ENCODE results near the gene F8.
"Not testable (repeated sequence)": the region's sequence is repeated elsewhere in the genome, so short reads cannot be mapped to it uniquely, and the experiment has no call there.

The F8 gene

DNA sequence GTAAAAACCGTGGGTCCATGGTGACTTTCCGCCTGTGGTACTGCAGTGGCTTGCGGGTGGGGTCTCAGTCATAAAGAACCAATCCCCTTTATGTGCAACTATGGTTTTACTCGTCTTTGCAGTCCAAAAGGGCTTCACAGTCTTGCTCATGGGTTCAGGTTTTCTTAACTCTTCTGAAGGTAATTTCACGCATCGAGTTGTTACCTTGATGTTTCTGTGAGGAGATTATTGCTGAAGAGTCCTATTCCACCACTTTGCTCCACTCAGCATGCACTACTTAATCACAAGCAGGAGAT is 41.5 kb downstream of the F8 start:
- no peak for DNase-seq (ENCODE audit: low spot score)

DNA sequence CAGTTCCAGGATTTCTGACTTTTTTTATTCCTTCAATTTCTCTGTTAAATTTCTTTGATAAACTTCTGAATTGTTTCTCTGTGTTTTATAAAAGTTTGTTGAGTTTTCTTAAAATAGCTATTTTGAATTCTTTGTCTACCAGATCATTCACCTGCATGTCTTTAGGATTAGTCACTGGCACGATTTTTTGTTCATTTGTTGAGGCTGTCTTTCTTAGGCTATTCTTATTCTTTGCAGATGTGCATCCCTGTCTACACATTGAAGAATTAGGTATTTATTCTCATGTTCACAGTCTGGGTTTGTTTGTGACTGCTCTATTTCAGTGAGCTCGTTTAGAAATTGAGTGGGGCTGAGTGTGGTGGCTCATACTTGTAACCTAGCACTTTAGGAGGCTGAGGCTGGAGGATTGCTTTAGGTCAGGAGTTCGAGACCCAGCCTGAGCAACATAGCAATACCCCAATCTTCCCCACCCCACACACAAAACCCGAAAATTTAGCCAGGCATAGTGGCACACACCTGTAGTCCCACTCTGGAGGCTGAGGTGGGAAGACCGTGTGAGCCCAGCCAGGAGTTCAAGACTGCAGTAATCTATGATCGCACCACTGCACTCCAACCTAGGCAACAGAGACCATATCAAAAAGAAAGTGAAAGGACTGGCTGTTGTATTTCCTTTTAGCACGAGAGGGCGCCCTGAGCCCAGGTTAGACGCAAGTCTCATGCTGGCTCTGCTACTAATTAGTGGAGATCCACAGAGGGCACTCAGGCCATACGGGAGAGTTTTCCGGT is 42.0 kb downstream of the F8 start:
- peak; percentile 70 for DNase-seq (ENCODE audit: low spot score)

DNA sequence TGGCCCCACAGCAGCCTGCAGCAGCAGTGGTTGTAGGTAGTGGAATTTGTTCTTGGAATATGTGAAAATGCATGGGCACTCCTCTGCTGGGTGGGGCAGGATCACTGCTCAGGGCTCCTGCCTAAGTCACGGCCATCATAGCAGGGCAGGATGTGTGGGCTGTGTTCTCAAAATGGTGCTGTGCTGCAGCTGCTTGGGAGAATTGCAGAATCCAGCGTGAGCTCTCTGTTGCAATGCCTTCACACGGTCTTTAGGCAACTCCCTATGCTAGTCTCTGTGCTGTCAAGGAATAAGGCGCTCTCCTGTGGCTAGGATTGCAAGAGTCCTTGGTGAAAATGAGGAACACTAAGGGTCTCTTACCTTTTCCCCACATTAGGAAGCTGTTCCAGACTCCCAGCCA is 42.9 kb downstream of the F8 start:
- no peak for DNase-seq (ENCODE audit: low spot score)

DNA sequence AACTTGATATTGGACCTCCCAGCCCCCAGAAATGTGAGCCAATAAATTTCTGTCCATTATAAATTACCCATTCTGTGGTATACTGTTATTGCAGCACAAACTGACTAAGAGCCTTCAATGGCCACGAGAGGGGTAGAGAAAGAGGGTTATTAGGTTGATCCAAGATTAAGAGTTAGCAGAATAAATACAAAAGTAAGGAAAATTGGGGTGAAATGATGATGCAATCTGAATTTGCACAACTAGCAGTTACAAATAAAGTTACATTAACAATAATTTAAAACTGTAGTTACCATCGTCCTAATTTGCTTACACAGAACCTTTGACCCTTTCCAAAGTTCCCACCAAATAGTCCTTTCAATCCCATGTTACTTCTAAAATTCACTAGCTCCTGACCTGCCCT is 54.2 kb downstream of the F8 start:
- DNase-seq (ENCODE audit: low spot score), result no peak

DNA sequence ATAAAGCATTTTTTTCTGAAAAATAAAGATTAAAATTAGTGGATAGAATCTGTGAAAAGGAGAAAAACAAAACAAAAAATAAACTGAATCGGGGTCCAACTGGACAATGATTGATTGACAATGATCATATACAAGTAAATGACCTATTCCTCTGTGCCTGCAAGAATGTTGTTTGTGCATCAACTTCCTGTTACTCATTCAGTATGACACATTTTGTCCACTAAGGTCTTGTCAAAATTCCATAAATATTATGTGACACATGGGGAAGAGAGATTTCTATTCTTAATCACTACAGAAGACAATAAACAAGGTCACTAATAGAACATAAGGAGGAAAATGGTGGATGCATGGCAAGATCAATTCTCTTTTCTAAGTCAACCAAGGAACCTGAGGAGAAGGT is 54.9 kb downstream of the F8 start:
- no peak for DNase-seq (ENCODE audit: low spot score)

DNA sequence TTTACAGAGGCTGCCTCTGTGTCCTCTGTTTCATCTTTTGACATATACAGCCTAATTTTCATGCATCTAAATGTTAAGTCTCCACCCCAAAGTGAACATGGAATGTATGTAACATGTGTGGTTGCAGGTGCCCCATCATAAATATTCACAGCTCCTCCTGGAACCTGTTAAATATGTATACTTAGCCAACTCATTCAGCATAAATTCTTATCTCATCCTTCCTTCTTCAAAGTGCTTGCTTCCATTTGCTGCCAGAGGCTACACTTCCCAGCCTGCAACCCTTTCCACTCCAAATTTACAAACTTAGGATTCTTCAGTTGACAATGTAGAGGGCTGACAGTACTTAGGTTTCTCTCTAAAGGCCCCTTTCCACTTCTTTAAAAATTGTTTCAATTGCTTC is 60.6 kb downstream of the F8 start:
- no peak for DNase-seq (ENCODE audit: low spot score)

DNA sequence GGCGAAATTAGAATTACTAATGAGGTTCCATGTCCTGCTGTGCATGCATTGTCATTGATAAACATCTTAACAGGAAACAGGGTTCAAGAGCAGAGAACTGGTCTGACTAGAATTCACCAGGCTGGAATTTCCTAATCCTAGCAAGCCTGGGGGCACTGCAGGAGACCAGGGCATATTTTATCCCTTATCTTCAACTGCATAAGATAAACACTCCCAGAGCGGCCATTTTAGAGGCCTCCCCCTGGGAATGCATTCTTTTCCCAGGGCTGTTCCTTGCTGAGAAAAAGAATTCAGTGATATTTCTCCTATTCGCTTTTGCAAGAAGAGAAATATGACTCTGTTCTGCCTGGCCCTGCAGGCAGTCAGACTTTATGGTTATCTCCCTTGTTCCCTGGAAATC is 66.7 kb downstream of the F8 start:
- not testable (repeated sequence) for DNase-seq (ENCODE audit: low spot score)

DNA sequence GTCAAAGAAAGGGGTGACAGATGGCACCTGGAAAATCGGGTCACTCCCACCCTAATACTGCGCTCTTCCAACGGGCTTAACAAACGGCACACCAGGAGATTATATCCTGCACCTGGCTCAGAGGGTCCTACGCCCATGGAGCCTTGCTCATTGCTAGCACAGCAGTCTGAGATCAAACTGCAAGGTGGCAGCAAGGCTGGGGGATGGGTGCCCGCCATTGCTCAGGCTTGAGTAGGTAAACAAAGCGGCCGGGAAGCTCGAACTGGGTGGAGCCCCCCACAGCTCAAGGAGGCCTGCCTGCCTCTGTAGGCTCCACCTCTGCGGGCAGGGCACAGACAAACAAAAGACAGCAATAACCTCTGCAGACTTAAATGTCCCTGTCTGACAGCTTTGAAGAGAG is 83.3 kb downstream of the F8 start:
- DNase-seq (ENCODE audit: low spot score), result not testable (repeated sequence)

DNA sequence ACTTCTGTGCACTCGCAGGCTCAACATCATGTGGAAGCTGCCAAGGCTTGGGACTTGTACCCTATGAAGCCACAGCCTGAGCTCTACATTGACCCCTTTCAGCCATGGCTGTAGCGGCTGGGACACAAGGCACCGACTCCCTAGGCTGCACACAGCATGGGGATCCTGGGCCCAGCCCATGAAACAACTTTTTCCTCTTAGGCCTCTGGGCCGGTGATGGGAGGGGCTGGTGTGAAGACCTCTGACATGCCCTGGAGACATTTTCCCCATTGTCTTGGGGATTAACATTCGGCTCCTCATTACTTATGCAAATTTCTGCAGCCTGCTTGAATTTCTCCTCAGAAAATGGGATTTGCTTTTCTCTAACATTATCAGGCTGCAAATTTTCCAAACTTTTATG is 97.8 kb downstream of the F8 start:
- not testable (repeated sequence) for DNase-seq (ENCODE audit: low spot score)

DNA sequence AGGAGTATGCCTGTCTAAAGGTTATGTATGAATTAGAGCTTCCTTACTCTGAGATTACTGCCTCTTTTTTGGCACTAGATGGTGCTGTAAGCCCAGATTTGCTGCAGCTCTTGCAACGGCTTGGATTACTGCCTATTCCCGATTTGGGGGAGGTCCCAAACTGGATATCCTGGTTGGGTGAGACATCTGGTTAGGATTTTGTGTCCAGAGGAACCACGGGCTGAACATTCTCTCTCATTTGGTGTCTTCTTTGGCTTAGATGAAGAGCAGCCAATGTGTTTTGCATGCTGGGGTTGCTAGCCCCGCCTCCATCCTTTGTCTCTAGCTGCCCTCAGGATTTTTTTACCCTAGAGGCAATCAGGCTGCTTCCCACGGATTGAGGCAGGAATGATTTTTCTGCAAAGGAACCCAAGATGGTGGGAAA is 104.5 kb downstream of the F8 start:
- peak; percentile 61 for DNase-seq (ENCODE audit: low spot score)

DNA sequence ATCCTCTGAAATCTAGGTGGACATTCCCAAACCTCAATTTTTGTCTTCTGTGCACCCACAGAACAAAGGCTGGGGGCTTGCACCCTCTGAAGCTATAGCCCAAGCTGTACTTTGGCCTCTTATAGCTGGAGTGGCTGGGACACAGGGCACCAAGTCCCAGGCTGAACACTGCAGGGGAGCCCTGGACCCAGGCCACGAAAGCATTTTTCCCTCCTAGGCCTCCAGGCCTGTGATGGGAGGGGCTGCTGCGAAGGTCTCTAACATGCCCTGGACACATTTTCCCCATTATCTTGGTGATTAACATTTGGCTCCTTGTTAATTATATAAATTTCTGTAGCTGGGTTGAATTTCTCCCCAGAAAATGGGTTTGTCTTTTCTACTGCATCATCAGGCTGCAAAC is 108.5 kb downstream of the F8 start:
- DNase-seq (ENCODE audit: low spot score), result no peak

DNA sequence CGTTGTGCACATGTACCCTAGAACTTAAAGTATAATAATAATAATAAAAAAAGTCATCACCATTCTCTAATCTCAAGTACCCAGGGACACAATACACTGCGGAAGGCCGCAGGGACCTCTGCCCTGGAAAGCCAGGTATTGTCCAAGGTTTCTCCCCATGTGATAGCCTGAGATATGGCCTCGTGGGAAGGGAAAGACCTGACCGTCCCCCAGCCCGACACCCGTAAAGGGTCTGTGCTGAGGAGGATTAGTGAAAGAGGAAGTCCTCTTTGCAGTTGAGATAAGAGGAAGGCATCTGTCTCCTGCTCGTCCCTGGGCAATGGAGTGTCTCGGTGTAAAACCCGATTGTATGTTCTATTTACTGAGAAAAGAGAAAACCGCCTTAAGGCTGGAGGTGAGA is 112.0 kb downstream of the F8 start:
- not testable (repeated sequence) for DNase-seq (ENCODE audit: low spot score)

DNA sequence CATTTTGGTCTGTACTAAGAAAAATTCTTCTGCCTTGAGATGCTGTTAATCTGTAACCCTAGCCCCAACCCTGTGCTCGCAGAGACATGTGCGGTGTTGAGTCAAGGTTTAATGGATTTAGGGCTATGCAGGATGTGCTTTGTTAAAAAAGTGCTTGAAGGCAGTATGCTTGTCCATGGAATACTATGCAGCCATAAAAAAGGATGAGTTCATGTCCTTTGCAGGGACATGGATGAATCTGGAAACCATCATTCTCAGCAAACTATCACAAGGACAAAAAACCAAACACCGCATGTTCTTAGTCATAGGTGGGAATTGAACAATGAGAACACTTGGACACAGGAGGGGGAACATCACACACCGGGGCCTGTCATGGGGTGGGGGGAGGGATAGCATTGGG is 112.5 kb downstream of the F8 start:
- DNase-seq (ENCODE audit: low spot score), result not testable (repeated sequence)

DNA sequence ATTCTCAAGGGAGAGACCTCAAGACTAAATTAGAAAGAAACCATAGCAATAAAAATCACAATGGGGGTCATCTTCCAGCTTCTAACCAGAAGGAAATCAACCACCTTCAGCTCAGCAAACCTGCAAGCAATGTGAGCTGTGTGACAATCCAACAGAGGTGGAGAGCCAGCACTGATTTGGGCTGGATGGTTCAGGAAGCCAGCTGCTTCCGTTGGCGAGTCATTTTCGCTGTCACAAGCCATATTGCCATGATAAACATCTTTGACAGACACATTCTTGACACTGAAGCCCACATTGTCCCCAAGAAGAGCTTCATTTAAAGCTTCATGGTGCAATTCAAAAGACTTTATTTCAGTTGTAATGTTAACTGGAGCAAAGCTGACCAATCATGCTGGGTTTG is 113.7 kb downstream of the F8 start:
- DNase-seq (ENCODE audit: low spot score), result no peak

DNA sequence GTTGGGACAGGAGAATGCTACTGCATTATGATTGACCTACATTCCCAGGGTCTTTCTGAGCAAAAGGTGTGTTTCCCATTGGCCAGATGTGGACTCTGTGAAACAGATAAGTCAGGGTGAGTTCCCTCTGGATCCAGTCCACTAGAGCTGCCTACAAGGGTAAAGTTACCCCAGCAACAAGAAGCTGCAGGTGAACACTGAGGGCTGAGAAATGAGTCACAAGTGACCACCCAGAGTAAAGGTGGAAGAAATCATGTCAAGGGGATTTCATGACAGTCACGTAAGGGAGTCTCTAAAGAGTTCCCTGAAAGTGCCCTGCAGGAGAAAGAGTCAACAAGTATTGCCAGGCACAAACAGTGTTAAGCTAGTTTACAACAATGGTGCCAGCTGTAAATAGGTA is 120.1 kb downstream of the F8 start:
- DNase-seq (ENCODE audit: low spot score), result no peak

DNA sequence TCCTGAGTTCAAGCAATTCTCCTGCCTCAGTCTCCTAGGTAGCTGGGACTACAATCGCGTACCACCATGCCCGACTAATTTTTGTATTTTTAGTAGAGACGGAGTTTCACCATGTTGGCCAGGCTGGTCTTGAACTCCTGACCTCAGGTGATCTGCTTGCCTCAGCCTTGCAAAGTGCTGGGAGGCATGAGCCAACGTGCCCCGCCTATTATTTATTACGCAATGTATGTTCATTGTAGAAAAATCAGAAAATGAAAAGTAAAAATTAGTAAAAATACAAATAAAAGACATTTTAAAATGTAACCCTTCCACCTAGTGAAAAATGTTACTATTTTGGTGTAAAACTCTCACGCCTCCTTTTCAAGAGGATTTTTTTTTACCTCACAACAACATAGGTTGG is 122.2 kb downstream of the F8 start:
- no peak for DNase-seq (ENCODE audit: low spot score)

DNA sequence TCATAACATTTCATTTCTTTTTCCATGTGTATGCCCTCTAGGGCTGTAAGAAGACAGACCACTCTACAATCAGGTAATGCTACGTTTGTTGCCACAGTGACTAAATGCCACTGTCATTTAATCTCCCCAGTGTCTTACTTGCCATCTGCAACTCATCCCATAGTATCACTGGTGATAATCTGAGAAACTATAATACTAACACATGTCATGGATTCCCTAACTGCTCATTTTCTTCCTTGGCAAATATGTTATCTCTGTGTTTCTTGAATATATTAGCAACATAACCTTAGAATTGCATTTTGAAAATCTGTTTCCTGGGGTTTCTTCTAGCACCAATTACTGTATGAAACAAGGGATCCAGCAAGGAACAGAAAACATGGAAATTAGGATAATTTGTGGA is 130.2 kb downstream of the F8 start:
- DNase-seq (ENCODE audit: low spot score), result no peak

DNA sequence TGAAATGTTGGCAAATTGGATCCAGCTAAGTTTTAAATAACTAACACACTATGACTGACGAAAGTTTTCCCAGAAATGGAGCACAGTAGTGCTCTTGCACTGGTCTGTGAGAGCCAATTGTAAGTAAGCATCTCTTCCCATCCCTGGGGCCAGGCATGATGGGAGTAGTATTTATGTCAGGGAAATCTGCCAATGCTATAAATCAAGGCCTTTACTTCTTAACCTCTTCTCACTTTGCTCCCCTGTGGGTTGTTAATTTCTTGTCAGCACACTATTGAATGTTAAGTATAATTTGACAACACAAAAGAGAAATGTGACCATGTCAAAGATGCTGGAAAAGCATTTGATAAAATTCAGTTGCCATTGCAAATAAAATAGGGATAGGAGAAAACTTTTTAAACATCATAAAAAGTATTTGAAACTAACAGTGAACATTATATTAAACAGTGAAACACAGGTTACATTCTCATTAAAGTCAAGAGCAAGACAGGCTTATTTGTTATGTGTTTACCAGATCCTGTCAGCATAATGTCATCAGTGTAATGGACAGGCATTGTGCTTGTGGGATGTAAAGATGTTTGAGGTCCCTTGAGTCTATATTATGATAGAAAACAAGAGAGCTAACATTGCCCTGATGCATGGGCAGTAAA is 131.4 kb downstream of the F8 start:
- DNase-seq (ENCODE audit: low spot score), result no peak

DNA sequence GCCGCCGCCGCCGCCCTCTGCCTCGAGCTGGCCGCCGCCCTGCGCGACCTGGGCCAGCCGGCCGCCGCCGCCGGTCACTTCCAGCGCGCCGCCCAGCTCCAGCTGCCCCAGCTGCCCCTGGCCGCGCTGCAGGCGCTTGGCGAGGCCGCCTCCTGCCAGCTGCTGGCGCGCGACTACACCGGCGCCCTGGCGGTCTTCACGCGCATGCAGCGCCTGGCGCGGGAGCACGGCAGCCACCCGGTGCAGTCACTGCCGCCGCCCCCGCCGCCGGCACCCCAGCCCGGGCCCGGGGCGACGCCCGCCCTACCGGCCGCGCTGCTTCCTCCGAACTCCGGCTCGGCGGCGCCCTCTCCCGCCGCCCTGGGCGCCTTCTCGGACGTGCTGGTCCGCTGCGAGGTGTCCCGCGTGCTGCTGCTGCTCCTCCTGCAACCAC is 135.7 kb downstream of the F8 start:
- DNase-seq (ENCODE audit: low spot score), result not testable (repeated sequence)

DNA sequence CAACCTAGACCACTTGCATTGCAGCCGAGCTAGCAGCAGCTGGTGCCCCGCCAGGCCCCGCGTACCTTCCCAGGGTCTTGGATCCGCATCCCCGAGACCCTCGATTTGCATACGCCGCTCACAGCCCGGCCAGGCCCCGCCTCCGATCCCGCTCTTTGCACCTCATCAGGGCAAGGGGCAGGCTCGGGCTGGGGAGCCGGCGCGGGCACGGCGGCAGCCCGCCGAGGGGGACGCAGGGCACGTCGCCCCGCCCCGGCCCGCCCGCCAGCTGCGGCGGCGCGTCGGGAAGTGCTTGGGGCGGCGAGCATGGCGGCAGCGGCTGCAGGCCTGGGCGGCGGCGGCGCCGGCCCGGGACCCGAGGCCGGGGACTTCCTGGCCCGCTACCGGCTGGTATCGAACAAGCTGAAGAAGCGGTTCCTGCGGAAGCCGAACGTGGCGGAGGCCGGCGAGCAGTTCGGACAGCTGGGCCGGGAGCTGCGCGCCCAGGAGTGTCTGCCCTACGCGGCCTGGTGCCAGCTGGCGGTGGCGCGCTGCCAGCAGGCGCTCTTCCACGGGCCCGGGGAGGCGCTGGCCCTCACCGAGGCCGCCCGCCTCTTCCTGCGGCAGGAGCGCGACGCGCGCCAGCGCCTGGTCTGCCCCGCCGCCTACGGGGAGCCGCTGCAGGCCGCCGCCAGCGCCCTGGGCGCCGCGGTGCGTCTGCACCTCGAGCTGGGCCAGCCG is 136.3 kb downstream of the F8 start, which contains the start of gene F8A1:
Gene F8A1, plus strand, starts transcription at position 287 of the 720 bp plus-strand sequence. Its CDS starts 20 bp downstream, at position 307.
- not testable (repeated sequence) for DNase-seq (ENCODE audit: low spot score)

DNA sequence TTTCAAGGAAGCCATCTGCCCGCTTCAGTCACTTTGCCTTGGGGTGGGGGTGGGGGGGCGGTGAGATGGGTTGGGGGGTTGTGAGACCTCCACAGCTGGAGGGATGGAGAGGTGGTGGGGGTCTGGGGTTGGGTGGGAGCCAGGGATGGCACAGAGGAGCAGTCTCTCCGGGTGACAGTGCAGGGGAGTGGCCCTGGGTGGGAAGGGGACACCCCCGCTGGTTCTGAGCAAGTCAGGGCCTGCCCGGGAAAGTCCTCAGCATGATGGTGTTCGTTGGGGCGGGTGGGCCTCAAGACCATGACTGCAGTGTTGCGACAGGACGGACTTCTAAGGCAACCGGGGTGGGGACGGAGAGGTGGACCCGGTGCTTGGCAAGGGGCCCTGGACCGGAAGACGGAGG is 137.0 kb downstream of the F8 start:
- not testable (repeated sequence) for DNase-seq (ENCODE audit: low spot score)

DNA sequence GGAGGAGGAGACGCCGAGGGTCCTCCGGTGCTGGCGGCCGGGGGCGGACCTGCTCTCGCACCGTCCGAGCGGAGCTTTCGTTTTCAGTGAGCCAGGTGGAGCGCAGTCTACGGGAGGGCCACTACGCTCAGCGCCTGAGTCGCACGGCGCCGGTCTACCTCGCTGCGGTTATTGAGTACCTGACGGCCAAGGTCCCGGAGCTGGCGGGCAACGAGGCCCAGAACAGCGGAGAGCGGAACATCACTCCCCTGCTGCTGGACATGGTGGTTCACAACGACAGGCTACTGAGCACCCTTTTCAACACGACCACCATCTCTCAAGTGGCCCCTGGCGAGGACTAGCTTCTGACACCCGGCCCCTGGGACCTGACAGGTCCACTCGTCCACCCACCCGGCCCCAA is 137.5 kb downstream of the F8 start:
- DNase-seq (ENCODE audit: low spot score), result not testable (repeated sequence)

DNA sequence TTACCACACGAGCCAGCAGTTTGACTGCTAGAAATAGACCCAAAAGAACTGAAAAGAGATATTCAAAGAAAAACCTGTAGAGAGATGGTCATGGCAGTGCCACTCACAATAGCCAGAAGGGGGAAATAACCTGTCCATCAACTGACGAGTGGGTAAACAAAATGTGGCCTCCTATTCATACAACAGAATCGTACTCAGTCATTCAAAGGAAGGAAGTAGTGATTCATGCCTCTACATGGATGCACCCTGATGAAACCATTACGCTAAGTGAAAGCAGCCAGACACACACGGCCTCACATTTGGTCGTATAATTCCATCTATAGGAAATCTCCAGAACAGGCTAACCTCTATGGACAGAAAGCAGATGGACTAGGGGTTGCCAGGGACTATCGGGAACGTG is 138.5 kb downstream of the F8 start:
- not testable (repeated sequence) for DNase-seq (ENCODE audit: low spot score)

Measured in globus pallidus (tissue), 1 donor.